ENCODE results near the gene RTTN.

RTTN gene

GRCh38 chr18:70019136-70019535 is 186.4 kb downstream of the RTTN start:
- no peak for TF ChIP-seq CTCF (IDR thresholded peaks at IDR 0.05; ENCODE audit: control insufficient read depth, extremely low read depth, insufficient read depth)
- no peak for DNase-seq (ENCODE audit: low read depth)
- H3K4me3 ChIP-seq (ENCODE audit: low read depth, low read length) = no peak overlapping the region

- no peak for TF ChIP-seq CTCF (IDR thresholded peaks at IDR 0.05; ENCODE audit: control insufficient read depth, extremely low read depth, insufficient read depth)
- H3K4me3 ChIP-seq (ENCODE audit: low read depth, low read length) = no peak overlapping the region
- no peak for DNase-seq (ENCODE audit: low read depth)
These were observed 190.4 kb downstream of the RTTN start for GRCh38 chr18:70015127-70015526.

GRCh38 chr18:70005580-70005979 is 199.9 kb downstream of the RTTN start:
- no peak for TF ChIP-seq CTCF (IDR thresholded peaks at IDR 0.05; ENCODE audit: control insufficient read depth, extremely low read depth, insufficient read depth)
- no peak for DNase-seq (ENCODE audit: low read depth)
- no peak overlapping the region for H3K4me3 ChIP-seq (ENCODE audit: low read depth, low read length)

- TF ChIP-seq CTCF (IDR thresholded peaks at IDR 0.05; ENCODE audit: control insufficient read depth, extremely low read depth, insufficient read depth) = no peak
- no peak overlapping the region for H3K4me3 ChIP-seq (ENCODE audit: low read depth, low read length)
- DNase-seq (ENCODE audit: low read depth) = no peak
These were observed 200.8 kb downstream of the RTTN start for GRCh38 chr18:70004696-70005095.

- H3K4me3 ChIP-seq (ENCODE audit: low read depth, low read length) = no peak overlapping the region
- no peak for DNase-seq (ENCODE audit: low read depth)
- TF ChIP-seq CTCF (IDR thresholded peaks at IDR 0.05; ENCODE audit: control insufficient read depth, extremely low read depth, insufficient read depth) = no peak
These were observed 205.8 kb downstream of the RTTN start for GRCh38 chr18:69999656-70000055.

GRCh38 chr18:69998523-69998987 is 206.9 kb downstream of the RTTN start:
- no peak overlapping the region for H3K4me3 ChIP-seq (ENCODE audit: low read depth, low read length)
- DNase-seq (ENCODE audit: low read depth) = no peak
- no peak for TF ChIP-seq CTCF (IDR thresholded peaks at IDR 0.05; ENCODE audit: control insufficient read depth, extremely low read depth, insufficient read depth)

- no peak for DNase-seq (ENCODE audit: low read depth)
- TF ChIP-seq CTCF (IDR thresholded peaks at IDR 0.05; ENCODE audit: control insufficient read depth, extremely low read depth, insufficient read depth) = no peak
- no peak overlapping the region for H3K4me3 ChIP-seq (ENCODE audit: low read depth, low read length)
These were observed 208.3 kb downstream of the RTTN start for GRCh38 chr18:69996951-69997798.
